ENCODE measurements around the gene TKTL2.

TKTL2 gene

GRCh38 chr4:163473576-163473975 lies at the start of gene TKTL2:
TSS of gene TKTL2 (minus strand) at chr4:163473754. CDS start at chr4:163473734, 20 bp downstream.
- DNase-seq (ENCODE audit: low read depth) = no peak
- H3K4me3 ChIP-seq (ENCODE audit: low read length) = no peak within 1 kb of the TSS
- no peak for TF ChIP-seq CTCF (conservative IDR thresholded peaks at IDR 0.05; ENCODE audit: low read length)

GRCh38 chr4:163515198-163515597 lies 41.6 kb upstream of the TKTL2 start:
- no peak overlapping the region for H3K4me3 ChIP-seq (ENCODE audit: low read length)
- no peak for TF ChIP-seq CTCF (conservative IDR thresholded peaks at IDR 0.05; ENCODE audit: low read length)
- DNase-seq (ENCODE audit: low read depth) = no peak

- DNase-seq (ENCODE audit: low read depth) = peak; percentile 8
- H3K4me3 ChIP-seq (ENCODE audit: low read length) = no peak overlapping the region
- no peak for TF ChIP-seq CTCF (conservative IDR thresholded peaks at IDR 0.05; ENCODE audit: low read length)
Observed at GRCh38 chr4:163505374-163505773, 31.8 kb upstream of the TKTL2 start.

GRCh38 chr4:163500586-163500985 lies 27.0 kb upstream of the TKTL2 start:
- TF ChIP-seq CTCF (conservative IDR thresholded peaks at IDR 0.05; ENCODE audit: low read length) = no peak
- no peak for DNase-seq (ENCODE audit: low read depth)
- H3K4me3 ChIP-seq (ENCODE audit: low read length) = no peak overlapping the region

- H3K4me3 ChIP-seq (ENCODE audit: low read length) = peak overlapping the region; percentile 93
- no peak for DNase-seq (ENCODE audit: low read depth)
- TF ChIP-seq CTCF (conservative IDR thresholded peaks at IDR 0.05; ENCODE audit: low read length) = no peak
Observed at GRCh38 chr4:163495900-163496299, 22.3 kb upstream of the TKTL2 start.

GRCh38 chr4:163494360-163495241 lies 21.0 kb upstream of the TKTL2 start, which contains the start of gene TMA16:
TSS of gene TMA16 (plus strand) at chr4:163494690. CDS start at chr4:163494802, 112 bp downstream.
- DNase-seq (ENCODE audit: low read depth) = peak; percentile 94
- peak within 1 kb of the TSS; percentile 93 for H3K4me3 ChIP-seq (ENCODE audit: low read length)
- no peak for TF ChIP-seq CTCF (conservative IDR thresholded peaks at IDR 0.05; ENCODE audit: low read length)
